Activated T-cell treated with anti-CD3 and anti-CD28 coated beads for 4 hours (primary cell): Measurements from ENCODE around the gene PDGFC.
"Not testable (repeated sequence)": the region's sequence is repeated elsewhere in the genome, so short reads cannot be mapped to it uniquely, and the experiment has no call there.

Experiments used
- DNase-seq: peaks from one replicate; pipeline ENCODE4 v3.0.0-alpha.2; 2020

Gene PDGFC

GRCh38 chr4:156949373-156949814, 22.2 kb downstream of the PDGFC start:
- no peak for DNase-seq

GRCh38 chr4:156948738-156949137, 22.9 kb downstream of the PDGFC start:
- no peak for DNase-seq

DNA sequence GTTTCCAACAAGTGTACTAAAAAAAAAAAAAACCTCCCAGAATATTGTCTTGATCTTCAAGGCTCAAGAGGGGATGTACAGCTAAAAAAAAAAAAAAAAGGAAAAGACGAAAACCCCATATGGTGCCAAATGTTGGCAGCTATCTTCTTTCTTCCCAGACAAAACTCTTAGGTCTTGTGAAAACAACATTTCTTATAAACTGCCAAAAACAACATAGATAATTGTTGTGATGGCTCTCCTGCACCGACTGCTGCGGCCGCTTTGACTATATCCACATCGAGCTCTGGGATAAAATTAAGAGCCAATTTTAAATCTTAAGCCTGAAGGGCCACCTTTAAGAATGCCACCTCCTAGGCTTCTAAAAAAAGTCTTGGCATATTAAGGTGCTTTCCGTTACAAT, 23.5 kb downstream of the PDGFC start:
- DNase-seq = no peak

DNA sequence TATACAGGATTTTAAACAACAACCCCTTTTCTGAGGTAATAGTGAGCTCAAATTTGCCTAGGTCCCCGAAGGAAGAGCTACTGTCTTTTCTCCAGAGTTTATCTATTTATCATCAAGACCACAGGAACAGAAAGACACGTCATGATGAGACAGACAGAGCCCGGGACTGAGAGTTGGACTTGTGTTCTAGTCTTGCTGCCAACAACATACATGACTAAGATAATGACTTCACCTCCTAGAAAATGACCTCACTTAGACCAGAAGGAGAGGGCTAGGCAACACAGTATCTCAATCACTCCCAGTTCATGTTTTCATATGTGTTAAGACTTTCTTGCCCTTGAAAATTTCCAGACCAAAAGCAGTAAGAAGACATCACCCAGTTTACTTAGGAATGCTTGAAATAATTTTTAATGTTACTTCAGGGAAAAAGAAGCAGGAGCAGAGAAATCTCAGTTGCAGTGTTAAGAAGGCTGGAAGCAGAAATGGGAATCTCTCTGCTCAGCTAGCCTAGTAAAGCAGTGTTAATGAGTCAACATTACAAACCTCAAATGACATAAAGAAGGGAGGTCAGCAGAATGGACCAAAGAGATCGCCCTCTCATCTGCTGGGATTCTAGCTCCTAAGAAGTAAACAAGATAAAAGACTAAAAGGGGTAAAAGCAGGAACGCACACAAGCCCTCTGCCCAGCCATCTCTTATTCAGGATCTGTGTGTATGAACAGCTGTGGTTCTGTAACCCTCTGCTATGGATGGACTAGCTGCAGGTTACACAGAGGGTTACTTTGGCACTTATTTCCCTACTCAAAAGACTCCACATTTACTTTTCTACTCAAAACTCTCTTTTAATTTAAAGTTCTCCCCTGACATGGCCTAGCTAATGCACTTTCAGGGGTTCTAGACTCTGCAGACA, 24.8 kb downstream of the PDGFC start:
- DNase-seq = no peak

DNA sequence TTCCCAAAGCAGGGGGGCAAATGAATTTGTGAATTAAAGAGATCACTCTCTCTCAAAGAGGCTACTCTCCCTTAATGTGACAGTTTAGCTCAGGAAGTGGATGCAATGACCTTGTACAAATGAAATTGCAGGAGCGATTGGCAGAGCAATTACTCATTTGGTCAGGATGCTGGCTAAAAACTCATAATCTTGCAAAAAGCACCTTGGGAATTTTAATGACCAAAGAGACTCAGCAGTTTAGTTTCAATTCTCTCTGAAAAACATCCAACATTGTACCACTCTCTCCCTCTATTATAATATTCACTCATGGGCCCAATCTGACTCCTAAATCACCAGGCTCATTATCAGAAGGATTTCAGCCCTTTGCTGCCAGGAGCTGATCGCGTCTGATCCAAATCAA, 26.1 kb downstream of the PDGFC start:
- DNase-seq = no peak

- no peak for DNase-seq
Observed at GRCh38 chr4:156942991-156943390, 28.6 kb downstream of the PDGFC start.

- DNase-seq = no peak
Observed at GRCh38 chr4:156941940-156942548, 29.6 kb downstream of the PDGFC start.

- DNase-seq = no peak
Observed at GRCh38 chr4:156939801-156940200, 31.8 kb downstream of the PDGFC start.

GRCh38 chr4:156939139-156939538, 32.5 kb downstream of the PDGFC start:
- no peak for DNase-seq

DNA sequence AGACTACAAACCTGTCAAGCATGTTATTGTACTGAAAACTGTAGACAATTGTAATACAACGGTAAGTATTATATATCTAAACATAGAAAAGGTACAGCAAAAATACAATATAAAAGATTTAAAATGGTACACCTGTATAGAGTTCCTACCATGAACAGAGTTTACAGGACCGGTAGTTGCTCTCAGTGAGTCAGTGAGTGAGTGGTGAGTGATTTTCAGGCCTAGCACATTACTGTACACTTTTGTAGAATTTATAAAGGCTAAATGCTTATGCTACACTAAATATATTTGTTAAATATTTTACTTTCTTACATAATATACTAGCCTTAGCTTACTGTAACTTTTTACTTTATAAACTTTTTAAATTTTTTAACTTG, 37.4 kb downstream of the PDGFC start:
- DNase-seq = no peak

GRCh38 chr4:156933633-156934258, 37.9 kb downstream of the PDGFC start:
- no peak for DNase-seq

- DNase-seq = not testable (repeated sequence)
Observed at GRCh38 chr4:156932360-156932759, 39.2 kb downstream of the PDGFC start.

GRCh38 chr4:156931267-156931666, 40.3 kb downstream of the PDGFC start:
- DNase-seq = no peak

GRCh38 chr4:156929386-156930105, 42.1 kb downstream of the PDGFC start:
- no peak for DNase-seq

DNA sequence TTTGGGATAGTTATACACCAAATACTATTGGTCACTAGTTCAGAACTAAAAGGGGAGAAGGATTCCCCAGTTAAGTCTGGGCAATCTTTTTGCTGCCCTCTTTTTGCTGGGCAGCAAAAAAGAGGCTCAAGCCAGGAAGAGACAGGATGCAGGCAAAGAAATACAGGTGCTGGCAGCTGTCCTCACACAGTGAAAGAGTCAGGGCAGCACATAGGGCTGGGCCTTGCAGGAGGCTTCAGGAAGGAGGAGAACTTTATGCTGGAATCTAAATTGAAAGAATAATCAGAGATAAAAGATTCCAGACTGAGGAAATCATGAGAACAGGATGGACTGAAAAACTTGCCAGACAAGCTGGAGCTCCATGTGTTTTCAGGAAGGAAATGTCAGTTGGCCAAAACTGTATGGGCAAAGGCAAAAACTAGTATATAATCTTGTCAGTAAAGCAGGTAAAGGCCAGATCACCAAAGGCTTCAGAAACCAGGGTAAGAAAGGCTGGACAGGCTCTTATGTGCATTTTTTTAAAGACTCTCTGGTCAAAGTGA, 46.8 kb downstream of the PDGFC start:
- DNase-seq = no peak

- no peak for DNase-seq
Observed at GRCh38 chr4:156923525-156923924, 48.1 kb downstream of the PDGFC start.

GRCh38 chr4:156915221-156915620, 56.4 kb downstream of the PDGFC start:
- no peak for DNase-seq

- no peak for DNase-seq
Observed at GRCh38 chr4:156913234-156913633, 58.4 kb downstream of the PDGFC start.

DNA sequence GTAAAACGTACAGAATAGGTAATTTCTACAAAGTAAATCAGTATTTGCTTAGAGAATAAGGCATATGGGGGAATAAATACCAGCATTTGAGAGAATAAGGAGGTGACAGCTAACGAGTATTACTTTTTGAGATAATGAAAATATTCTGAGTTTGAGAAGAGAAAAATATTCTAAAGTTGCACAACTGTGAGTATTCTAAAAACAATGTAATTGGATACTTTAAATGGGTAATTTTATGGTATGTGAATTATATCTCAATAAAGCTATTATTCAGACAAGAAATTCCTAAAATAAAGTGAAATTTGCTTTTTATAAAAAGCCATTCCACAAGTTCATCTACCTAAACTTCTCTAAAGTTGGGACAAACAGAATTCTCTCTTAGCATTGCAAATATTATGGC, 62.6 kb downstream of the PDGFC start:
- no peak for DNase-seq

GRCh38 chr4:156906325-156906724, 65.3 kb downstream of the PDGFC start:
- DNase-seq = no peak

GRCh38 chr4:156901871-156902270, 69.7 kb downstream of the PDGFC start:
- no peak for DNase-seq

DNA sequence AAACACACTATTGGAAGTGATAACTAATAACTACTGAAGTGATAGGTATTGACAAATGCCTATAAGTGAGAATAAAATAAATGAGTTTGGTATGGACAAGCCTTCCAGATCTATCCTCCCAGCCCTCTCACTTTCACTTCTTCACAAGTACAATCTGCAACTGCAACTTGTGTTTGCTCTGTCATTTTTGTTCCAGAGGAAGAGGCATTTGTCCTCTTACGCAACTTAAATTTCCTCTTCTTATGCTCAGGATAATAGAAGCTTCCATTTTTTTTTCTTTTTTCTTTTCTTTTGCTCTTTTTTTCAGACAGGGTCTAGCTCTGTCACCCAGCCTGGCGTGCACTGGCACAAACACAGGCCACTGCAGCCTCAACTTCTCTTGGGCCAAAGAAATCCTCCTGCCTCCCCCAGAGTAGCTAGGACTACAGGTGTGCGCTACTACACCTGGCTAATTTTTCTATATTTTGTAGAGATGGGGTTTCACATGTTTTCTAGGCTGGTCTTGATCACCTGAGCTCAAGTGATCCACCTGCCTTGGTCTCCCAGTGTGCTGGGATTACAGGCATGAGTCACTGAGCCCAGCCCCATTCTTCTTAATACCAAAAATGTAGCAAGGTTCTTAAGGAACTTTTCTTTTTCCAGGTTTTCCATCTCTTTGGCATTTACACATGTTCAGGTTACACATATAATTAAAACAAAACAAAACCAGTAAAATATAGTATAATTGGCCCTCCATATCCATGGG, 73.1 kb downstream of the PDGFC start:
- no peak for DNase-seq
